ENCODE results near the gene DNHD1.

DNHD1 gene

DNA sequence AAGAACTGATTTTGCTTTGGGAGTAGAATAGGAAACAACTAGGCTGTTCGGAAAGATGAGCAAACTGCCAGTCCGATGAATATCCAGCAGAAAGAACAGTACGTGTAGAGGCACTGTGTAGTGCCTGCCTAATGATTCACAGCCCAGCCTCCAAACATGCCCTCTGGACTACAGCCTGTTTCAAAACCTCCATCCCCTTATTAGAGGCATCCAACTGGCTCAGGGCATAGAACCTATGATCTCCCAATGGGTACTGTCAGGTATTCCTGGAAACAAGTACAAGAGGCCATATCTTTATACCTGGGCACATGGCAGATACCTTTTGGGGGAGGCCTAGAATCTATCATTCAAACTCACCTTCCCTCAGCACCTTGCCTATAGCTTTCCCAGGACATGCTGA, 101.5 kb downstream of the DNHD1 start:
- Histone ChIP-seq H3K4me3 (ENCODE audit: low read length) (no peak overlapping the region), H3K9ac (ENCODE audit: low read length) (no peak overlapping the region), H3K4me1 (ENCODE audit: control insufficient read depth, insufficient read depth, low read length) (peaks cover 35% of the 10 kb centered on the region), H3K27ac (ENCODE audit: low read depth, low read length) (peak overlapping the region; percentile 88), H3K27me3 (ENCODE audit: control insufficient read depth, insufficient read depth, low read length) (no peaks in the 10 kb centered on the region), H3K36me3 (ENCODE audit: control insufficient read depth, insufficient read depth, low read length) (peaks cover 31% of the 10 kb centered on the region)

DNA sequence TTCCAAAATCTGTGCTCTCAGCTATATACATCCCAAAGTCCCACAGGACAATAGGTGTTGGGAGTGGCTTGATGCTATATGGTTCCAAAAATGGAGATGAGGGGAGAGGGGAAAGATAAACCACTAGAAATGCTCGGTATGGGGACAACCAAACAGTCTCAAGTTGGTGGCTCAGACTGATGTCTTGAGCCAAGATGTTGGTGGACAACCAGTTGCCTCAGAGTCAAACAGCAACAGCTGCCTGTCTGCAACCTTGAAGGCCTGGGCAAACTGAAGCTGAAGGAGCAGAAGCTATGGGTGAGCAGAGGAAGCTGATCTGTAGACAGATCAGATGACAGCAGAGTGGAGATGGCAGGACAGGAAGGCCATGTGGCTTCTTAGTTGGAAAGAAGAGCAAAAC, 102.4 kb downstream of the DNHD1 start:
- Histone ChIP-seq H3K27me3 (ENCODE audit: control insufficient read depth, insufficient read depth, low read length) (no peaks in the 10 kb centered on the region), H3K9ac (ENCODE audit: low read length) (no peak overlapping the region), H3K4me3 (ENCODE audit: low read length) (no peak overlapping the region), H3K4me1 (ENCODE audit: control insufficient read depth, insufficient read depth, low read length) (peaks cover 35% of the 10 kb centered on the region), H3K36me3 (ENCODE audit: control insufficient read depth, insufficient read depth, low read length) (peaks cover 31% of the 10 kb centered on the region), H3K27ac (ENCODE audit: low read depth, low read length) (peak overlapping the region; percentile 88)

DNA sequence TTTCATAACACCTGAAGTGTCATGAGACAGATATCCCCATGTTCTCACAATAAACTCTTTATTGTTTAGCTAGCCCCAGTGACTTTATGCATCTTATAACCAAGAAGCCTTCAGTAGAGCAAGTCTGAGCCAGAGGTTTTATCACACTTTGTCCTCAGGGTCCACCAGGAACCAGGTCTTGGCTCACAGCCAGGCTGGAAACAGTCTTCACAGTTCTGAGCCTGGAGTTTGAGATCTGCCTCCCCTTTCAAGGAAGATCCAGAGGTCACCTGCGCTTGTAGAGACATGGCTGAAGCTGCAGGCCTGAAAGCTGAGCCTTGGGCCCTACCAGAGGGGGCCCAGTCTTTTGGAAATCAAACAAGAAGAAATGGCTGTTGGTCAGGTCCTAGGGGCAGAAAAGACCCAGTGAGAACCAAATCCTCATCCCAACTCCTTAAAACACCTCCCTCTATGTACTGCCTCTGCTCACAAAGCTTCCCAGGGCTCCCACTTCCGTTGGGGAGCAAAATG, 102.9 kb downstream of the DNHD1 start:
- Histone ChIP-seq H3K36me3 (ENCODE audit: control insufficient read depth, insufficient read depth, low read length) (peaks cover 31% of the 10 kb centered on the region), H3K27ac (ENCODE audit: low read depth, low read length) (no peak overlapping the region), H3K4me3 (ENCODE audit: low read length) (no peak overlapping the region), H3K4me1 (ENCODE audit: control insufficient read depth, insufficient read depth, low read length) (peaks cover 35% of the 10 kb centered on the region), H3K27me3 (ENCODE audit: control insufficient read depth, insufficient read depth, low read length) (no peaks in the 10 kb centered on the region), H3K9ac (ENCODE audit: low read length) (no peak overlapping the region)

- no peak overlapping the region for H3K4me3 ChIP-seq (ENCODE audit: low read length)
- H3K4me1 ChIP-seq (ENCODE audit: control insufficient read depth, insufficient read depth, low read length), result peaks cover 30% of the 10 kb centered on the region
- H3K27me3 ChIP-seq (ENCODE audit: control insufficient read depth, insufficient read depth, low read length), result no peaks in the 10 kb centered on the region
- H3K9ac ChIP-seq (ENCODE audit: low read length), result no peak overlapping the region
- no peak overlapping the region for H3K27ac ChIP-seq (ENCODE audit: low read depth, low read length)
- H3K36me3 ChIP-seq (ENCODE audit: control insufficient read depth, insufficient read depth, low read length), result peaks cover 31% of the 10 kb centered on the region
Measured at GRCh38 chr11:6601041-6601461, 104.0 kb downstream of the DNHD1 start.

- H3K27me3 ChIP-seq (ENCODE audit: control insufficient read depth, insufficient read depth, low read length), result no peaks in the 10 kb centered on the region
- H3K36me3 ChIP-seq (ENCODE audit: control insufficient read depth, insufficient read depth, low read length), result peaks cover 31% of the 10 kb centered on the region
- peak overlapping the region; percentile 58 for H3K9ac ChIP-seq (ENCODE audit: low read length)
- H3K27ac ChIP-seq (ENCODE audit: low read depth, low read length), result peak overlapping the region; percentile 99
- H3K4me3 ChIP-seq (ENCODE audit: low read length), result peak overlapping the region; percentile 73
- H3K4me1 ChIP-seq (ENCODE audit: control insufficient read depth, insufficient read depth, low read length), result peaks cover 27% of the 10 kb centered on the region
Measured at GRCh38 chr11:6602096-6602940, 105.2 kb downstream of the DNHD1 start.

- Histone ChIP-seq H3K9ac (ENCODE audit: low read length) (peak within 1 kb of the TSS; percentile 97), H3K27me3 (ENCODE audit: control insufficient read depth, insufficient read depth, low read length) (no peaks in the 10 kb centered on the region), H3K27ac (ENCODE audit: low read depth, low read length) (peak within 1 kb of the TSS; percentile 99), H3K4me3 (ENCODE audit: low read length) (peak within 1 kb of the TSS; percentile 88), H3K36me3 (ENCODE audit: control insufficient read depth, insufficient read depth, low read length) (peaks cover 33% of the 10 kb centered on the region), H3K4me1 (ENCODE audit: control insufficient read depth, insufficient read depth, low read length) (peaks cover 37% of the 10 kb centered on the region)
Measured at GRCh38 chr11:6603287-6604080, 106.4 kb downstream of the DNHD1 start, which contains the start of the genes ILK and RRP8. TSS of gene ILK (plus strand) at chr11:6603774. CDS start at chr11:6604272, 498 bp downstream. TSS of gene RRP8 (minus strand) at chr11:6603616. CDS start at chr11:6603502, 114 bp downstream.

DNA sequence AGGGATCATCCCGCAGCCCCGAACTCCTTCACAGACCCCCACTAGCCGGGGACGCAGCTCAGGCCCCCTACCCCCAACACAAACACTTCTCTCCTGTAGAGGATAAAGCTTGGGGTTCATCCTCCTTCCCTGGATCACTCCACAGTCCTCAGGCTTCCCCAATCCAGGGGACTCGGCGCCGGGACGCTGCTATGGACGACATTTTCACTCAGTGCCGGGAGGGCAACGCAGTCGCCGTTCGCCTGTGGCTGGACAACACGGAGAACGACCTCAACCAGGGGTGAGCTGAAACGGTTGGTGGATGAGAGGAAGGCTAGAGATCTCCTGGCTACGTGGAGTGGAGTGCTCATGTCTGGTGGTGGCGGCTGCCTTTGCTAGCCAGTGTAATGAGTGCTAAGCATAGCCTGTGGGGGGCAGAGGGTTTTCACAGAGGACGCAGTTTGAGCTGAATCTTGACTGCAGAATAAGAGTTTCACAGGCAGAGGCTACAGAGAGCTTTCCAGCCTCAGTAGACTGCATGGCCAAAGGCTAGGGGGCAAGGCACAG, 107.1 kb downstream of the DNHD1 start:
- Histone ChIP-seq H3K27ac (ENCODE audit: low read depth, low read length) (peak overlapping the region; percentile 99), H3K36me3 (ENCODE audit: control insufficient read depth, insufficient read depth, low read length) (peaks cover 36% of the 10 kb centered on the region), H3K4me3 (ENCODE audit: low read length) (peak overlapping the region; percentile 88), H3K4me1 (ENCODE audit: control insufficient read depth, insufficient read depth, low read length) (peaks cover 41% of the 10 kb centered on the region), H3K27me3 (ENCODE audit: control insufficient read depth, insufficient read depth, low read length) (no peaks in the 10 kb centered on the region), H3K9ac (ENCODE audit: low read length) (peak overlapping the region; percentile 97)

- Histone ChIP-seq H3K27me3 (ENCODE audit: control insufficient read depth, insufficient read depth, low read length) (no peaks in the 10 kb centered on the region), H3K36me3 (ENCODE audit: control insufficient read depth, insufficient read depth, low read length) (peaks cover 37% of the 10 kb centered on the region), H3K4me1 (ENCODE audit: control insufficient read depth, insufficient read depth, low read length) (peaks cover 48% of the 10 kb centered on the region), H3K27ac (ENCODE audit: low read depth, low read length) (peak overlapping the region; percentile 99), H3K4me3 (ENCODE audit: low read length) (peak overlapping the region; percentile 88), H3K9ac (ENCODE audit: low read length) (peak overlapping the region; percentile 97)
Measured at GRCh38 chr11:6604790-6605189, 107.7 kb downstream of the DNHD1 start.

DNA sequence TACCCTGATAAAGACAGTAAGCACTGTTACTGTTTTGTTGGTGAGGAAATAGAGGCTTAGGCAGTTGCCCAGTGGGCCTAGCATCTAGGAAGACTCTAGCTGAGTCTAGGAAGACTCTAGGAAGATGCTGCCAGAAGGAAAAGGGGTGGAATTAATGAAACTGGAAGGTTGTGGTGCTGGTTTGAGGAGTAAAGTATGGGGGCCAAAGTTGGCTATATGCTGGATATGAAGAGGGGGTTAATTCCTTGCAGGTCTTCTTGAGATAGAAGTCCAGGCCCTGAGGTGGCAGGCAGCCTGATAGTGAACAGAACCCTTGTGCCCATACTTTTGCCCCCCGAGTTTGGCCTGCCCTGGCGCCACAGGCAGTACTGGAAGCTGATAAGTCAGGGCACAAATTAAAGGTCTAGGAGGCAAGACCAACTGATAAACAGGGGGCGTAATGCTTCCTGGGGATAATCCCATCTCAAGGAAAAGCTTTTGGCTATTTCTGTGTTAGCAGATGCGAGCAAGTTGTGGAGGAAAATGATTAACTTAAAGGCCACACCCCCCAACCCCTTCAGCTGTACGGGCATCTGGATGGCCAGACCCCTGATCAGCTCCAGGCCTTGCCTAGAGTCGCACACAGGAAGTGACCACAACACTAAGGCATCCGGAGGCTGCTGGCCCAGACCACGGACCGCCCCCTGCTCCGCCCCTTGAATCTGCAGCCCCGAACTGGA, 109.5 kb downstream of the DNHD1 start:
- no peaks in the 10 kb centered on the region for H3K27me3 ChIP-seq (ENCODE audit: control insufficient read depth, insufficient read depth, low read length)
- peaks cover 55% of the 10 kb centered on the region for H3K4me1 ChIP-seq (ENCODE audit: control insufficient read depth, insufficient read depth, low read length)

GRCh38 chr11:6607190-6607795, 110.2 kb downstream of the DNHD1 start:
- Histone ChIP-seq H3K36me3 (ENCODE audit: control insufficient read depth, insufficient read depth, low read length) (peaks cover 29% of the 10 kb centered on the region), H3K4me1 (ENCODE audit: control insufficient read depth, insufficient read depth, low read length) (peaks cover 49% of the 10 kb centered on the region), H3K4me3 (ENCODE audit: low read length) (peak overlapping the region; percentile 53), H3K9ac (ENCODE audit: low read length) (no peak overlapping the region), H3K27me3 (ENCODE audit: control insufficient read depth, insufficient read depth, low read length) (no peaks in the 10 kb centered on the region), H3K27ac (ENCODE audit: low read depth, low read length) (peak overlapping the region; percentile 99)

More for the DNA sequence above, 109.5 kb downstream of the DNHD1 start:
- H3K9ac ChIP-seq (ENCODE audit: low read length), result peak overlapping the region; percentile 19
- peak overlapping the region; percentile 99 for H3K27ac ChIP-seq (ENCODE audit: low read depth, low read length)
- H3K4me3 ChIP-seq (ENCODE audit: low read length), result peak overlapping the region; percentile 53
- H3K36me3 ChIP-seq (ENCODE audit: control insufficient read depth, insufficient read depth, low read length), result peaks cover 30% of the 10 kb centered on the region

- H3K27me3 ChIP-seq (ENCODE audit: control insufficient read depth, insufficient read depth, low read length), result no peaks in the 10 kb centered on the region
- H3K4me1 ChIP-seq (ENCODE audit: control insufficient read depth, insufficient read depth, low read length), result peaks cover 48% of the 10 kb centered on the region
- H3K27ac ChIP-seq (ENCODE audit: low read depth, low read length), result peak overlapping the region; percentile 99
- no peak overlapping the region for H3K9ac ChIP-seq (ENCODE audit: low read length)
- peaks cover 29% of the 10 kb centered on the region for H3K36me3 ChIP-seq (ENCODE audit: control insufficient read depth, insufficient read depth, low read length)
- H3K4me3 ChIP-seq (ENCODE audit: low read length), result no peak overlapping the region
Measured at GRCh38 chr11:6608011-6608410, 110.9 kb downstream of the DNHD1 start.

All from rectal smooth muscle tissue (tissue), 1 donor.